ENCODE results near the gene CMKLR1. TPM values are rescaled to one million over a fixed set of nuclear protein-coding genes. Genes with fewer than 3 reads are reported as not detected.
A peak's percentile ranks its signal among the peaks of the same experiment; 100 is the strongest.

CMKLR1 gene
- total RNA-seq, 1 donor from 2014 or later: 1.2 TPM

DNA sequence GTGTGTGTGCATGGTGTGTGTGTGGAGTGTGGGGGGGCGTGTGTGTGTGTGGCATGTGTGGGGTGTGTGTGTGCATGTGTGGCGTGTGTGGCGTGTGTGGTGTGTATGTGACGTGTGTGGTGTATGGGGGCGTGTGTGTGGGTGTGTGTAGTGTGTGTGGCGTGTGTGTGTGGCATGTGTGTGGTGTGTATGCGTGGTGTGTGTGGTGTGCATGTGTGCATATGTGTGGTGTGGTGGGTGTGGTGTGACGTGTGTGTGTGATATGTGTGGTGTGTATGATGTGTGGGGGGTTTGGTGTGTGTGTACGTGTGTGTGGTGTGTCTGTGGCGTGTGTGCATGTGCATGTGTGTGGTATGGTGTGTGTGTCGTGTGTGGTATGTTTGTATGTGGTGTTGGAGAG lies 24.1 kb upstream of the CMKLR1 start:
- DNase-seq (ENCODE audit: low spot score in 2 of 2) (no peak), FAIRE-seq (no peak)

DNA sequence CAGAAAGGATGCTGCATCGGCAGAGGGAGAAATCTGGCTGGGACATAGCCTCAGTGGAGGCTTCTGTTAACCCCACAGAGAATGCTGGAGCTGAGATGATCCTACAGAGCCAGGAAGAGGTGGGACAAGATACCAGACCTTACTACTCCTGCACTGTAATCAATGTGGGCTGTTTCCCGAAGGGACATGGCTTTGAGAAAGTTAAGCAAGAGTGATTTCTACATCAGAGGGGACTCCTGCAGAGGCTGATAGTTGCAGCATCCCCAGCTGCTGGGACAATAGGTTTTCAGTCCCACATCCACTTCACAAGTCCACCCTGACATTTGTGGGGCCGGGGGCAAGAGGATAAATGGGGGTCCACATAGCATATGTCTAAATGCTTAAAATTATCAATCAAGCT lies 22.5 kb upstream of the CMKLR1 start:
- no peak for FAIRE-seq

DNA sequence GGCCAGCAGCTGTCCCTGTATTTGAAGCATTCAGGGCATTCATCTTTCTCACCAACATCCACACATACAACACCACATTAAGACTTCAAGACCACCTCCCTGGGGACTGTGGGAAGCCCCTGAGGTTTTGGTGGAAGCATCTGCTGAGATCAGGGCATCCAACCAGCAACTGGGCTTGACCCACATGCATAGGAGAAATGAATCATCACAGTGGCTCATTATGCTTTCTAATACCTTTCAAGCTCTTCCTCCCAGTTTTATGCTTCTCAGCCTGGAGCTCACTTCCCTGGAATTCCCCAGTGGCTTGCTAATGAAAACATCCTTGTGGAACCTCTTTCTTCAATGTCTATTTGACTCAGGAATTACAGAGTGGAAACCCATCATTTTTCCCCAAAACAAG lies 21.4 kb upstream of the CMKLR1 start:
- DNase-seq (ENCODE audit: low spot score in 2 of 2): no peak

More for the DNA sequence above, 22.5 kb upstream of the CMKLR1 start:
- DNase-seq (ENCODE audit: low spot score in 2 of 2): no peak

DNA sequence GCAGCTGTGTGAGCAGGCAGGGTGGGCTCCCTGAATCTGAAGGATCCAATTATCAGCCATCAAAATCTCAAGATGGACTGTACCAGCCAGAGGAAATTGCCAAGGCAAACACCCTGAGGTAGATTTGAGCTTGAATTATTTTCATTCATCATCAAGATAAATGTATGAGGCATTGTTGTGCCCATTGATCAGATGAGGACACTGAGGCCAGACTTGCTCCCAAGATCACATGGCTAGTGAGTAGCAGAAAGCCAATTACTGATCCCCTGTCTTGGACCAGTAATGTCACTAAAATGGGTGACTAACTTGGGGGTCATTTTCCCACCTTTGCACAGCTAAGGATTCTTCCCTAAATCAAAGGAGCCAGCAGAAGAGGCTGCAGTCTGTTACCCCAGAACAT lies 20.9 kb upstream of the CMKLR1 start:
- no peak for DNase-seq (ENCODE audit: low spot score in 2 of 2)
- no peak for FAIRE-seq

More for the DNA sequence above, 21.4 kb upstream of the CMKLR1 start:
- FAIRE-seq: no peak

DNA sequence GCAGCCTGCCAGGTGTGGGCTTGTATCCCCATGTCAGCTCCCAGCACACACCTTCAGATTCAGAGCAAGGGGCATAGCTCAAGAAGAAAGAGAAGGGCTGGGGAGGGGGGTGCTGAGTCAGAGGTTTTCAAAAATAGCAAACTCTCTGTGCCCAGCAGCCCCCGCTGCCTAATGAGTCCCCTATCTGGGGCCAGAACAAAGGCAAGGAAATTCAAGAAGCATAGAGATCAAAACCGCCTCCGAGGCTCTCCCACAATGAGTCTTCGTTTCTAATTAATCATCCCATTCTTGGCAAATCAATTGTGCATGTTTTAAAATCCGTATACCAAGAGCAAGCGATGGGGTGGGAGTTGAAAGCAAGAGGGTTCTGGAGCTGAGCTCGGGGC lies 19.5 kb upstream of the CMKLR1 start:
- FAIRE-seq: no peak
- DNase-seq (ENCODE audit: low spot score in 2 of 2): no peak

DNA sequence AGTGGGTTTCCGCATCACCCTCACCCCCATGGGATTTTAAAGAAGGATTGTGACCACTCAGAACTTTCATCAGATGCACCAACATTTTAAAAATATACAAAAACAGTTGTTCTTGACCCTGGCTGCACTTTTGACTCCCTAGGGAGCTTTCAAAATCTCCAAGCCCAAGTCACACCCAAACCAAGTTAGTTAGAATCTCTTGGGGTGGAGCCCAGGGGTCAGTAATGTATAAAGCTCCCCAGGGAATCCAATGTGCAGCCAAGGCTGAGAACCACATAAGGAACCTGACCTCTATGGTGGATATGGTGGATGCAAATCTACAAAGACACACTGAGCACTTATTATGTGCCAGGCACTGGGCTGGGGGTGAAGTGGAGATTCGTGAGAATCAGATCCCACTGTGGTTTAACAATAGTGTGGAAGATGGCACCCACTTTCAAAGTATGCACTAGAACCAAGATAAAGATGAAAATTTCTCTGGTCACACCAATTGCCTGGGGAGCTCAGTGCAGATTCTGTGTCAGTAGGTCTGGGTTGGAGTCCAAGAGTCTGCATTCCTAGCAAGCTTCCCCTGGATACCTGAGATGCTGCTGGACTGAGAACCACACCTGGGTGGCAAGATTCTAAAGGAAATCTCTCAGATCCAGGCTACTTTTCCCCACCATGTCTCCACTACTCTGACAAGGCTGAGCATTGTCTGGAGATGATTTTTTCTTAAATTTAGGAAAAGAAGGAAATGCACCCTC lies 18.9 kb upstream of the CMKLR1 start:
- DNase-seq (ENCODE audit: low spot score in 2 of 2) (no peak), FAIRE-seq (no peak)

DNA sequence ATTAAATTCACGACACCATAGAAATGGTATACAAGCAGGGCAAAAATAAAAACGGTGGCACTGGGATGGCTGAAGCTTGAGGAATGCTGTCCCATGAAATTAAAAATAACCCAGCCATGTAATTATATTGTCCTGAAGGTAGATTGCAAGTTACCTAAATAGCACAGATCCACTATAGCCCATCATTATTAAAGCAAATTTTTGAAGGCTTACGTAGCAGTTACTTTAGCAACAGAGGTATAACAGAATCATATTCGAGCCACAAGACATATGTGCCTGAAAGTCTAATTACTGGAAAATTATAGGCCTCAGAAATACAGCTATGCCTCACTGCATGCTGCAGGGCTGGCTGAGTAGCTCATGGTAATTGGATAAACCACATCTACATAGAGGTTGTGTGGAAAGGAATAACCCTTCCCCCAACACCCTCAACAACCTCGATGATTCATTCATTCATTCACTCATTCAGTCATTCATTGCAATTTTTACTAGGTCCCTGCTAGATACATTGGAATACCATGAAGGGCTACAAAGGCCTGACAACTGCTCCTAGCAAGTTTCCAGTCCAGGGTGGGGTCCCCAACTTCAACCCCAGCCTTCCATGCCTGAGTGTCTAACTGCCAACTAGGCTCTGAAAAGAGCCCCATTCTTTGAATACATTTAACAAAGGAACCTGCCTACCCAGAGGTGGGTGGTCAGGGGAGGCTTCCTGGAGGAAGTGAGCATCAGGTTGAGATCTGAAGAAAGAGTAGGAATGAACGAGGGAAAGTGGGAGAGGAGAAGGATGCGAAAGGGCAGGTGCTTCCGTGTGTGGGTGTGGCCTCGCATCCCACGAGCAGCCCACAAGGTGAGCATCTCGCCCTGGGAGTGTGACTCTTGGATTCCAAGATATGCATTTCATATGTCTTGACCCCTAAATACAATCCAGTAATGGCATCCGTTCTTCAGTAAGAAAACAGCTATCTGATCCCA lies 18.0 kb upstream of the CMKLR1 start:
- no peak for DNase-seq (ENCODE audit: low spot score in 2 of 2)
- FAIRE-seq: no peak

DNA sequence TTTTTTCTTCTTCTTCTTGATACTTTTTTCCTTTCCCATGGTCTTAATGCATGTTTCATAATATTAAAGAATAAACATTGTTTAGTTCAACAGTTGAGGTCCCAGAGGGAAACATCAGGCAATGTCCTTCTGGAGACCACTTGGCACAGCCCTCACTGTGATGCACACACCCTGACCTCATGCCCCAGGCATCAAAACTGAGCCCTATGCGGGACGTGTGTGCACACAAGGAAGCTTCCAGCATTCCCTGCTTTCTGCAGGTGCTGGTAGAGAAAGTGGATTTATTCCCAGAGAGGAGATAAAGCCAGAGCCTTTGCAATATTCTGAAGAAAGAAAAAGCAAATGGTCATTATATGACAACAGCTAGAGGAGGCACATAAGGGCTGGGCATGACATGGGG lies 16.0 kb upstream of the CMKLR1 start:
- no peak for FAIRE-seq
- DNase-seq (ENCODE audit: low spot score in 2 of 2): no peak

DNA sequence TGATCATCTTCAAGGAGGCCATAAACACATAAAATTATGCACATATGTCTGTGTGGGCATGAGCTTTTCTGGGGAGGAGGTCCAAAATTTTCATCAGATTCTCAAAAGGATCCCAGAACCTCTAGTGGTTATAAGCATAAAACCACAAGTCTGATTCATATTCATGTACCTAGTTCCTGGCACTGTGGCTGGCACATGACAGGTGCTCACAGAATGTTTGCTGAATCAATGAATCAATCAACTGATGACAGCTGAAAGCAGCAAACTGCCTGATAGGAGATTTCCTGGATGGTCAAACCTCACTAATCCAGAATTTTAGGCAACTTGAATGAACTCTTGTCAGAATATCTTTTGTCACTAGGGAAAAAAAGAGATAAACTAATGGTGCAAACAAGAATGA lies 13.5 kb upstream of the CMKLR1 start:
- FAIRE-seq (no peak), DNase-seq (ENCODE audit: low spot score in 2 of 2) (no peak)

DNA sequence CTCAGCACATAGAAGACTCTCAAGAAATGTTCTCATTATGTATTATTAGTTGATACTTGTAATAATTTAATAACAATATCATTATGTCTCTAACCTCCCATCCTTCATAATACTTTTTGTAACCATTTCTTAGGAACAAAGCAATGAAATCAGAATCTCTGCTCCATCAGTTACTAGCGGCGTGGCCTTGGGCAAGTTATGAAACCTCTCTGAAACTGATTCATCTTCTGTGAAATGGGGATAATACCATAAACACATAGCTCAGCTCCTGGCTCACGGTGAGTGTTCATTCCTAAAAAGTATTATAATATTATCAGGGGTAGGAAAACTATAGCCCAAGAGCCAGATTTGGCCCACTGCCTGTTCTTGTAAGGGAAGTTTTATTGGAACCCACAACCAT lies 11.4 kb upstream of the CMKLR1 start:
- FAIRE-seq (no peak), DNase-seq (ENCODE audit: low spot score in 2 of 2) (no peak)

DNA sequence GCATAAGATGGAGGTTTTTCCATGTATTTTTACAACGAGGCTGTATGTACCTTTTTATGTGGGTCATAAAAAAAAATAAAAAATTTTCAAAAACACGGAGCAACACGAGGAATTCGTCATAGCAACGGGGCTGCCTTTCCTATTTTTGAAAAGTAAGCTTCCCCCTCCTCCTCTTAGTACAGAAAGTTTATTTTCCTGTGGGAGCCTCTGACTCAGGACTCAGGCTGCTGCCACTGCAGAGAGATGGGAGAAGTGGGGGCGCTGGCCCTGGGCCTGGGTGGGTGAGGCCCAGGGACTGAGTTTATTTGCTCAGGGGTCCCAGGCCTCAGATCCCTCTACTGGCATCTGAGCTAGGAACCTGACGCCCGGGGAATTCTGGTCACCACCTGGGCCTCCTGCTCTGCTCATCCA lies 10.2 kb upstream of the CMKLR1 start:
- no peak for FAIRE-seq
- peak in 1 of 2 donors; percentile 51 for DNase-seq (ENCODE audit: low spot score in 2 of 2)

DNA sequence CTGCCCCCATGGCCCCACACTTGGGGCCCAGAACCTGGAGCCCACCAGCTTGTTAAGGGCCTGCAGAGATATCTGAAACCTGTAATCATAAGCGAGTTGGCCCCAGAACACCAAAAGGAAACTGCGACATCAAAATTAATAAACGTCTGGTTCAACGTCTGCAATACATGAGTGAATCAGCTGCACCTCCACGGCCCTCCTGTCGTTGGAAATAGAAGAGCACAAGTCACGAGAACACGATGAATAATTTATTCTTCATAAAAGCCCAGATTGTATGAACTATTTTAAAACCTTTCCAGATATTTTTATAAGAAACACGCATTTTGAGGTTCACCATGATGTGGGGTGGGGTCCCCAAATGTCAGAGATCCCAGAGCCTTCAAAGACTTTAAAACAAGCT lies 9.7 kb upstream of the CMKLR1 start:
- FAIRE-seq (no peak), DNase-seq (ENCODE audit: low spot score in 2 of 2) (no peak)

DNA sequence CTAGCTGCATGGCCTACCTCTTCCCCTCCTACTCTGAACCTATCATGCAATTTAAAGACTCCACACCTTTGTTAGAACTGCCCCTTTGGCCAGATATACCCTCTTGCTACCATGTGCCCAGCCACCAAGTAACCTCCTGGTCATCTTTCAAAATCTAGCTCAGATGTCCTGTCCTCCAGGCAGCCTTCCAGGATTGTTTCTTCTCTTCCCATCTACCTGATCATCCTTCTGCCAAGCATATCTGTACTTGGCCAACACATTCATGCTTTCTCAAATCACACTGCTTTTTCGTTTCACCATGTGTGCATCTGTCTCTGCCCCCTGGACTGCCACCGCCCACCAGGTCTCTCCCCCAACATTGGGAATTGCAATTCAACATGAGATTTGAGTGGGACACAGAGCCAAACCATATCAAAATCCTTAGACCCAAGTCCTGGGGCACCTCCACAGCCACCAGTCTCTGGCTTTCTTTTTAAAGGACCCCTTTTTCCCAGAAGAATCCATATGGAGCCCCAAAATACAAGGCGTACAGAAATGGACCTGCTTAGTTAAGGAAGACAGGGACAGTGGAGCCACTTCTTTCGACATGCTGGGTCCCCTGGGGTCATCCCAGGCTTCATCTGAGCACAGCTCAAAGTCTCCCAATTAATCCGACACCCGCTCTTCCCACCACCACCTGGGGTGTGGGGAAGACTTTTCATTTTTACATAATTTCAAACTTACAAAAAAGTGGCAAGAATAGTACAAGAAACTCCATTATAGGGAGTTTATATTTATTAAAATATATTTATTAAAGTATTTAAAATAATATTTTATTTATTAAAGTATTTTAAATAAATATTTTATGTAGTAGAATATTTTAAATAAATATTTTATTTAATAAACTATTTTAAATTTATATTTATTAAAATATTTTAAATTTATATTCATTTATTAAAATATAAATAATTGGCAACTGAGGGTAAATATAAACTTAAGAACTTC lies 7.9 kb upstream of the CMKLR1 start:
- FAIRE-seq (no peak), DNase-seq (ENCODE audit: low spot score in 2 of 2) (no peak)

DNA sequence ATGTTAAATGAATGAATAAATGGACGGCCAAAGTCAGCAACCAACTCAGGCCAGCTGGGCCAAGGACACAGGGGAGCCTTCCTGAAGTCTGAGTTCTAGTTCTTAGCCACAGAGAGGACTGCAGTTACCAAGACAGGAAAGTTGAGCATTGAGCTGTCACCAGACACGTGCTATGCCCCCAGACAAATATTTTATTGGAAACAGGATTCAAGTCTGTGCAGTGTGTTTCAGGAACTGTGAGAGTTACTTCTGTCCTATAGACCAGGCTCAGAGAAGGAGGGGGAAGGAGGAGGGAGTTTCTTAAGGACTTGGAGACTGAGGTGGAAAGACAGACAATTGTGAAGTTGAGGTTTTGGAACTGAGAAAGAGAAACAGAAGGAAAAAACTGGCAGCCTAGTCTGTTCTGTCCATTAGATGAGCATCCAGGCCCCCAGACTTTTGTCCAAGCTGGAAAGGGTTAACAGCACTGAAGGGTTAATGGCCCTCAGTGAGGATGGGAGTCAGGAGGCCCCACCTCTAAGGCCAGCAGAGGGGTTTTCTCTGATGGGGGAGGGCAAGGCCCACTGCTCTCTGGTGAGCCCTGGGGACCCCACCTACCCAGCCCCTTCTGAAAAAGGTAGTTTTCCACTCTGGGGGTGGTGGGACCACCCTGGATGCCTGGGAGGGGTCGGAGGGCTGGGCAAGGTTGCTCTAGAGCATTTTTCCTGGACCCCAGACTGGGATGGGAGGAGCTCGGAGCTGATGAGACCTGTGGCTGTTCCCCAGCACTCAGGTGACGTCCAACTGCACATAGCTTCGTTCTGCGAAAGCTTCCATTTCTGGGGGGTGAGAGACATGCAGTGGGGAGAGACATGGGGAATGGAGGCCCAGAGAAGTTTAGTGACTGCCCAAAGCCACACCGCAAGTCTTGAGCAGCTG lies 6.9 kb upstream of the CMKLR1 start:
- DNase-seq (ENCODE audit: low spot score in 2 of 2) (no peak), FAIRE-seq (no peak)

DNA sequence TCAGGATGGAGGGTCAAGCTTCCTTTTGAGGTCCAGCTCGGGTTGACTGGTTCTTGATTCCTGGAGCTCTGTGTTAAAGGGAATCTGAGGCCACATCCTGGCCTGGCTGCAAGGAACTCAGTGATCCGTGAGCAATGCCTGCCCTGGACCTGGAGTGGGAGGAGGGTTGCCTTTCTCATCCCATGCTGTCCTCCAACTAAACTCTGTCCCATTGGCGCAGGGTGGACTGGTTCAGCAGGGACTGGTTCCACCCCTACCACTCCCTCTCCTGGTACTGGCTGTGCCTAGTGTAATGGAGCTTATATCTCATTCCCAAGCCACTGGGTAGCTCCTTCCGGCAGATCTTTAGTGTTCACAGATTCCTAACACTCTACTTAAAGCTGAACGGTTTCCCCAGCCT lies 3.9 kb upstream of the CMKLR1 start:
- FAIRE-seq (no peak), DNase-seq (ENCODE audit: low spot score in 2 of 2) (no peak)

DNA sequence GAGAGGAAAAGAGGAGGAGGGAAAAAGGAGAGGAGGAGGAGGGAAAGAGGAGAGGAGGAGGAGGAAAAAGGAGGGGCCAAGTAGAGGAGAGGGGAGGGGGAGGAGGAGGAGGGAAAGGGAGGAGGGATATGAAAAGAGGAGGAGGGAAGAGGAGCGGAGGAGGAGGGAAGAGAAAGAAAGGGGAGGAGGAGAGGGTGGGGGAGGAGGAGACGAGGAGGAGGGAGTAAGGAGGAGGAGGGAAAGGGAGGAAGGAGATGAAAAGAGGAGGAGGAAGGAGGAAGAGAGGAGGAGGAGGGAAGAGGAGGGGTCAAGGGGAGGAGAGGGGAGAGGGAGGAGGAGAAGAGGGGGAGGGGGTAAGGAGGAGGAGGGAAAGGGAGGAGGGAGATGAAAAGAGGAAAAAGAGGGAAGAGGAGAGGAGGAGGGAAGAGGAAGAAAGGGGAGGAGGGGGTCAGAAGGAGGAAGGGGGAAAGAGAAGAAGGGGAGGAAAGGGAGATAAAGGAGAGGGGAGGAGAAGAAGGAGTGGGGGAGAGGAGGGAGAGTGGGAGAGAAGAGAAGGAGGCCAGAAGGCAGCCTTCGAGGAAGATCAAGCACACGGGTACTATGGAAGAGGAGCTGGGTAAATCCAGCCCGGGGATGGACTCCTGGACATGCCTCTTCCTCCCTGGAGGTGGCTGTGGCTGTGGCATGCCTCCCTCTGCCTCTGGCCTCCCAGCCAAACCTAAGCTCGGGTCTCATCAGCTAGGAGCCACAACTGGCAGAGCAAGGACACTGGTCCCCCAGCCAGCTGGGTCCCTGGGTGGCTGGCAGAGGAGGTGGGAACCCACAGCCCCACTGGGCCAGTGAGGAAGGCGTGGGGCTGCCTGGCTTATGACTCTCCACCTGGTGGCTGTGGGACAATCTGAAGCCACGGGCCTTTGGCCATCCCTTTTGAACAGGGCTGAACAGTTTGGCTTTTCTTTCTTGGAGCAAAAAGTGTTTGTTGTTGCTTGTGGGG lies 3.0 kb upstream of the CMKLR1 start:
- no peak for DNase-seq (ENCODE audit: low spot score in 2 of 2)
- no peak for FAIRE-seq

DNA sequence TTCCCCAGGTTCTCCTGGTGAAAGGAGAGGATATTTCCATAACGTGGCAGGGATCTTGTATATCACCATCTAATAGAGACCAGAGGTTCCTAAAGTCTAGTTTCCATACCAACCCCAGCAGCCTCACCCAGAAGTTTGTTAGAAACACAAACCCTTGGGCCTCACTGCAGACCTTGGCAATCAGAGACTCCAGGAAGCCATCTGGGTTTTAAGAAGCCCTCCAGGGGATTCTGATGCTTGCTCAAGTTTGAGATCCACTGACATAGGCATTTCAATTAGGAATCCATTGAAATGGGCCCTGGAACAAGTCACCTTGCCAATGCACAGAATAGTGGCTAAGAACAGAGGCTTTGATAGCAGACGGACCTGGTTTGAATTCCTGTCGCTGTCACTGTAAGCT lies 2.2 kb upstream of the CMKLR1 start:
- no peak for DNase-seq (ENCODE audit: low spot score in 2 of 2)
- no peak for FAIRE-seq

DNA sequence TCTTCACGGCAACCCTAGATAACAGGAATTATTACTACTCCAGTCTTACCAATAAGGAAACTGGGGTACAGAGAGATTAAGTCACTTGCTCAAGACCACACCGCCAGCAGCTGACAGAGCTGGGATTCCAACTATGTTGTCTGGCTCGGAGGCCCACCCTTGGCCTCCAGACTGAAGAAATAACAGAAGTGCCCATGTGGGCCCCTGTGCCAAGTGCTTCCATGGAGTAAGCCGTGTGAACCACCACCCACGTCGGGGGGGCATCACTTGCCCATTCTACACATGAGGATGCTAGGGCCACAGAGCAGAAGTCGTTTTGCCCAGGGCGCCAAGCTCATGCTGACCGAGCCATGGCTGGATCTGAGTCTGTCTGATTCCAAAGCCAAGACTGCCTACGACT lies 926 bp upstream of the CMKLR1 start:
- no peak for DNase-seq (ENCODE audit: low spot score in 2 of 2)
- FAIRE-seq: no peak
